ENCODE results near the gene IGF2BP2.

IGF2BP2 gene

GRCh38 chr3:185760550-185760949, 64.3 kb downstream of the IGF2BP2 start:
- Histone ChIP-seq H3K9ac (ENCODE audit: low read length) (no peak overlapping the region), H3K4me1 (ENCODE audit: control insufficient read depth, low read depth, low read length) (peaks cover 24% of the 10 kb centered on the region), H3K27ac (ENCODE audit: low read length) (no peak overlapping the region), H3K27me3 (ENCODE audit: control insufficient read depth, insufficient read depth, low read length) (no peaks in the 10 kb centered on the region), H3K9me3 (ENCODE audit: control insufficient read depth, low read depth, low read length) (no peaks in the 10 kb centered on the region), H3K4me3 (ENCODE audit: low read length) (no peak overlapping the region), H3K36me3 (ENCODE audit: control insufficient read depth, low read depth, low read length) (peaks cover 9% of the 10 kb centered on the region)

- Histone ChIP-seq H3K9ac (ENCODE audit: low read length) (no peak overlapping the region), H3K27ac (ENCODE audit: low read length) (no peak overlapping the region), H3K4me3 (ENCODE audit: low read length) (no peak overlapping the region), H3K27me3 (ENCODE audit: control insufficient read depth, insufficient read depth, low read length) (no peaks in the 10 kb centered on the region), H3K9me3 (ENCODE audit: control insufficient read depth, low read depth, low read length) (no peaks in the 10 kb centered on the region), H3K36me3 (ENCODE audit: control insufficient read depth, low read depth, low read length) (peaks cover 11% of the 10 kb centered on the region), H3K4me1 (ENCODE audit: control insufficient read depth, low read depth, low read length) (peaks cover 23% of the 10 kb centered on the region)
These were observed 64.8 kb downstream of the IGF2BP2 start for GRCh38 chr3:185760088-185760487.

- Histone ChIP-seq H3K4me1 (ENCODE audit: control insufficient read depth, low read depth, low read length) (peaks cover 21% of the 10 kb centered on the region), H3K27ac (ENCODE audit: low read length) (no peak overlapping the region), H3K27me3 (ENCODE audit: control insufficient read depth, insufficient read depth, low read length) (no peaks in the 10 kb centered on the region), H3K9me3 (ENCODE audit: control insufficient read depth, low read depth, low read length) (no peaks in the 10 kb centered on the region), H3K36me3 (ENCODE audit: control insufficient read depth, low read depth, low read length) (peaks cover 11% of the 10 kb centered on the region), H3K4me3 (ENCODE audit: low read length) (no peak overlapping the region), H3K9ac (ENCODE audit: low read length) (no peak overlapping the region)
These were observed 65.3 kb downstream of the IGF2BP2 start for GRCh38 chr3:185759512-185759911.

GRCh38 chr3:185758912-185759311, 65.9 kb downstream of the IGF2BP2 start:
- H3K9ac ChIP-seq (ENCODE audit: low read length) = no peak overlapping the region
- peaks cover 23% of the 10 kb centered on the region for H3K4me1 ChIP-seq (ENCODE audit: control insufficient read depth, low read depth, low read length)
- H3K9me3 ChIP-seq (ENCODE audit: control insufficient read depth, low read depth, low read length) = no peaks in the 10 kb centered on the region
- H3K27me3 ChIP-seq (ENCODE audit: control insufficient read depth, insufficient read depth, low read length) = no peaks in the 10 kb centered on the region
- no peak overlapping the region for H3K4me3 ChIP-seq (ENCODE audit: low read length)
- no peak overlapping the region for H3K27ac ChIP-seq (ENCODE audit: low read length)
- peaks cover 11% of the 10 kb centered on the region for H3K36me3 ChIP-seq (ENCODE audit: control insufficient read depth, low read depth, low read length)

DNA sequence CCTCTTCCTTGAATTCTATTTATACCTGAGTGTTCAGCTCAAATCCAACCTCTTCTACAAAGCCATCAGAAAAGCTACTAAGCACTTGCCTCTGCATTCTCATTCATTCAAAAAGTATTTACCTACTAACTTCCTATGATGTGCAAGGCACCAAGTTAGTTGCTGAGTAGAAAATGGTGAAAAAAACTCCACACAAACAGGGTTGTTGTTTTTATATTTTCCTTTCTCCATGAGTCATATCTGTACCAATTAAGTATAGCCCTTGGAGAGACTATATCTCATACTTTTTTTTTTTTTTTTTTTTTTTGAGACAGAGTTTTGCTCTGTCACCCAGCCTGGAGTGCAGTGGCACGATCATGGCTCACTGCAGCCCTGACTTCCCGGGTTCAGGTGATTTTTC, 67.7 kb downstream of the IGF2BP2 start:
- H3K36me3 ChIP-seq (ENCODE audit: control insufficient read depth, low read depth, low read length) = peaks cover 11% of the 10 kb centered on the region
- no peak overlapping the region for H3K4me3 ChIP-seq (ENCODE audit: low read length)
- no peak overlapping the region for H3K9ac ChIP-seq (ENCODE audit: low read length)
- H3K4me1 ChIP-seq (ENCODE audit: control insufficient read depth, low read depth, low read length) = peaks cover 29% of the 10 kb centered on the region
- no peak overlapping the region for H3K27ac ChIP-seq (ENCODE audit: low read length)
- H3K9me3 ChIP-seq (ENCODE audit: control insufficient read depth, low read depth, low read length) = no peaks in the 10 kb centered on the region
- no peaks in the 10 kb centered on the region for H3K27me3 ChIP-seq (ENCODE audit: control insufficient read depth, insufficient read depth, low read length)

DNA sequence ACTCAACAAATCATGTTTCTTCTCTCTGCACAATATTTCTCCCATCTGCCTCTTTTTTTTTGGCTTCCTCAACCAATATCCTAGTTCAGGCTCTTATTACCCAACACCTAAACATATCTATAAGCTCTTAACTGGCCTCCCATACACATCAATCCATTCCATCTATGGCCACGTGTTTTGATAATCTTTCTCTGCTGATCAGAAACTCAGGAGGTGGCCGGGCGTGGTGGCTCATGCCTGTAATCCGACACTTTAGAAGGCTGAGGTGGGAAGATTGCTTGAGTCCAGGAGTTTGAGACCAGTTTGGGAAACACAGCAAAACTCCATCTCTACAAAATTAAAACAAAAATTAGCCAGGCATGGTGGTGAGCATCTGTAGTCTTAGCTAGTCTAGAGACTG, 68.4 kb downstream of the IGF2BP2 start:
- no peaks in the 10 kb centered on the region for H3K9me3 ChIP-seq (ENCODE audit: control insufficient read depth, low read depth, low read length)
- no peaks in the 10 kb centered on the region for H3K27me3 ChIP-seq (ENCODE audit: control insufficient read depth, insufficient read depth, low read length)
- H3K4me1 ChIP-seq (ENCODE audit: control insufficient read depth, low read depth, low read length) = peaks cover 29% of the 10 kb centered on the region
- peaks cover 11% of the 10 kb centered on the region for H3K36me3 ChIP-seq (ENCODE audit: control insufficient read depth, low read depth, low read length)
- no peak overlapping the region for H3K27ac ChIP-seq (ENCODE audit: low read length)
- H3K9ac ChIP-seq (ENCODE audit: low read length) = no peak overlapping the region
- H3K4me3 ChIP-seq (ENCODE audit: low read length) = no peak overlapping the region

- H3K9ac ChIP-seq (ENCODE audit: low read length) = no peak overlapping the region
These were observed 69.9 kb downstream of the IGF2BP2 start for GRCh38 chr3:185754920-185755319.

GRCh38 chr3:185753354-185753753, 71.5 kb downstream of the IGF2BP2 start:
- no peaks in the 10 kb centered on the region for H3K9me3 ChIP-seq (ENCODE audit: control insufficient read depth, low read depth, low read length)
- H3K27me3 ChIP-seq (ENCODE audit: control insufficient read depth, insufficient read depth, low read length) = no peaks in the 10 kb centered on the region
- H3K36me3 ChIP-seq (ENCODE audit: control insufficient read depth, low read depth, low read length) = peaks cover 11% of the 10 kb centered on the region
- H3K27ac ChIP-seq (ENCODE audit: low read length) = no peak overlapping the region
- no peak overlapping the region for H3K4me3 ChIP-seq (ENCODE audit: low read length)
- H3K9ac ChIP-seq (ENCODE audit: low read length) = no peak overlapping the region
- peaks cover 31% of the 10 kb centered on the region for H3K4me1 ChIP-seq (ENCODE audit: control insufficient read depth, low read depth, low read length)

More at GRCh38 chr3:185754920-185755319, 69.9 kb downstream of the IGF2BP2 start:
- Histone ChIP-seq H3K36me3 (ENCODE audit: control insufficient read depth, low read depth, low read length) (peaks cover 11% of the 10 kb centered on the region), H3K4me3 (ENCODE audit: low read length) (no peak overlapping the region), H3K9me3 (ENCODE audit: control insufficient read depth, low read depth, low read length) (no peaks in the 10 kb centered on the region), H3K4me1 (ENCODE audit: control insufficient read depth, low read depth, low read length) (peaks cover 35% of the 10 kb centered on the region), H3K27me3 (ENCODE audit: control insufficient read depth, insufficient read depth, low read length) (no peaks in the 10 kb centered on the region), H3K27ac (ENCODE audit: low read length) (no peak overlapping the region)

DNA sequence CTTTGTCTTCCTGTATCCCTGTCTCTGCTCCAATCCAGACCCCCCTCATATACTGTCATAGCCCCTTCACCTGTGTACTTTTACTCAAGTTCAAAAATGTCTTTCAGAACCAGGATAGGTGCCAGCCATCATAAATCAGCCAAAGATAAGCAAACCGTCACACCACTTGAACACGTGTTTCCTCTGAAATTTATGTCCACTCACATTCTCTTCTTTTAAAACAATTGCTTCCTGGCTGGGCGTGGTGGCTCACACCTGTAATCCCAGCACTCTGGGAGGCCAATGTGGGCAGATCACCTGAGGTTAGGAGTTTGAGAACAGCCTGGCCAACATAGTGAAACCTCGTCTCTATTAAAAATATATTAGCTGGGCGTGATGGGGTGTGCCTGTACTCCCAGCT, 74.1 kb downstream of the IGF2BP2 start:
- Histone ChIP-seq H3K27me3 (ENCODE audit: control insufficient read depth, insufficient read depth, low read length) (no peaks in the 10 kb centered on the region), H3K9me3 (ENCODE audit: control insufficient read depth, low read depth, low read length) (no peaks in the 10 kb centered on the region), H3K27ac (ENCODE audit: low read length) (no peak overlapping the region), H3K4me1 (ENCODE audit: control insufficient read depth, low read depth, low read length) (peaks cover 46% of the 10 kb centered on the region), H3K4me3 (ENCODE audit: low read length) (no peak overlapping the region), H3K36me3 (ENCODE audit: control insufficient read depth, low read depth, low read length) (peaks cover 4% of the 10 kb centered on the region), H3K9ac (ENCODE audit: low read length) (no peak overlapping the region)

DNA sequence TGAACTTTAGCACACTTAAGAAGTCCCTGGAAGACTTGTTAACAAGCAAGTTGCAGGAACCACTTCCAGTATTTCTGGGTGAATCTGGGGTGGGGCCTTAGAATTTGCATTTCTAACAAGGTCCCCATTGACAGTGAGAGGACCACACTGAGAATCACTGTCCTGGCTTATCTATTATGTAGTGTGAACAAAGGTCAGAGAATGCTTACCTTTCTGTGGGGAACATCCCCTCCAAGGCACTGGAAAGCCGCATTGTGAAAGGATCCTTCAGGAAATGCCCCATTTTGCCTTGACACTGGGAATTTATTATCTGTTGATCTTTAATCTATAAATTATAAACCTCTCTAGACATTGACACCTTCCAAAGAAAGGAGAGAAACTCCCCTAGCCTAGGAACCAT, 74.8 kb downstream of the IGF2BP2 start:
- H3K36me3 ChIP-seq (ENCODE audit: control insufficient read depth, low read depth, low read length) = no peaks in the 10 kb centered on the region
- H3K4me3 ChIP-seq (ENCODE audit: low read length) = no peak overlapping the region
- H3K27me3 ChIP-seq (ENCODE audit: control insufficient read depth, insufficient read depth, low read length) = no peaks in the 10 kb centered on the region
- no peak overlapping the region for H3K9ac ChIP-seq (ENCODE audit: low read length)
- H3K4me1 ChIP-seq (ENCODE audit: control insufficient read depth, low read depth, low read length) = peaks cover 50% of the 10 kb centered on the region
- H3K27ac ChIP-seq (ENCODE audit: low read length) = no peak overlapping the region
- no peaks in the 10 kb centered on the region for H3K9me3 ChIP-seq (ENCODE audit: control insufficient read depth, low read depth, low read length)

DNA sequence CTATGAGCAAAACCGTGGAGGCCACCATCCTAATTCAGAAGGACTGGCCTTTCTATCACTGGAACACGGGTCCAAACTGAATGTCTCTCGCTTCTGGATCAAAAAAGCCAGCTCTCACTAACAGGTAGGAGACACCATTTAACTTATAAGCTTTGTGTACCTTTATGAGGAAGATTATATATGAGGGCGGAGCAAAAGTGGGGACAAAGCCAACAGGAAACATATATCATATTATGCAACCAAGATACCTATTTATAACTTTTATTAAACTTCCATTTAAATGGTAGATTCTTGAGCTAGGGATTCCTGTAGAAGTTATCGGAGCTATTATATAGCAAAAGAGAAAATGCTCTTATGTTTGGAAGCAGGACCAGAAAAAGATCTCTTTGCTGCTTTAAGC, 78.4 kb downstream of the IGF2BP2 start:
- H3K27me3 ChIP-seq (ENCODE audit: control insufficient read depth, insufficient read depth, low read length) = no peaks in the 10 kb centered on the region
- no peaks in the 10 kb centered on the region for H3K9me3 ChIP-seq (ENCODE audit: control insufficient read depth, low read depth, low read length)
- no peaks in the 10 kb centered on the region for H3K36me3 ChIP-seq (ENCODE audit: control insufficient read depth, low read depth, low read length)
- H3K9ac ChIP-seq (ENCODE audit: low read length) = no peak overlapping the region
- peaks cover 36% of the 10 kb centered on the region for H3K4me1 ChIP-seq (ENCODE audit: control insufficient read depth, low read depth, low read length)
- no peak overlapping the region for H3K4me3 ChIP-seq (ENCODE audit: low read length)
- H3K27ac ChIP-seq (ENCODE audit: low read length) = no peak overlapping the region

DNA sequence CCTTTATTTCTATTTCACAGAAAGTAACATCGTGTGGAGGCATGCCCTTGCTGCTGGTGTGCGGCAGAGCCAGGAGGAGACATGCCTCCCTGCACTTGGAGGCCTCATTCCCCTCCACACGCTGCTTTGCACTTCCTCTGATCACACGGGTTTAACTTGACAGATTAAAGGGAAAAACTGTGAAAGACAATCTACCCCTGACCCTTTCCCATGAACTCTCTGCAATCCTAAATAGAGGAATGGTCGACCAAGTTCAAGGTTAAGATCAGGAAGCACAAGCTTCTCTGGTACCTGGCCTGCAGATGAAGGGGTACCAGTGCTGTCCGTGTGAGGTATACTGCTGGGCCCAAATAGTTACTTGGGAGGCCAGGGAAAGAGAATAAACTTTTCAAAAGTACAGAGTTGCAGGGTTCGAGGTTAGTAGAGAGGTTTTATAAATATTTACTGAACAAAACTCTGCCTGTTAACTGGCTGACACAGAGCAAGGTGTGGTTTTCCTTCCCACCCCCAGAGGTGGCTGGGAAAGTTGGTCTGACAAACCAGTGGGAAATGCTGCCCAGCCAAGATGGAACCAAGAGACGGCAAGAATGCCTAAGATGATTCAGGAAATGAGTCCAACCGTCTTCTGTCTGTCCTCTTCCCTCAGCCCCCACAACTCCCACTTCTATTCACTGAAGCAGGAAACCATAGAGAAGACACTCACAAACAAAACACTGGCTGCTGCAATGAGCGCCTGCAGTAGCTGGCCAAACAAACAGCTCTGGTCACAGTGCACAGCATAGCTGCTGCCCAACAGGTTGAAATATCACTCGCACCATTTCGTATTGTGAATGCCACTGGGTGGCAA, 79.6 kb downstream of the IGF2BP2 start:
- Histone ChIP-seq H3K27me3 (ENCODE audit: control insufficient read depth, insufficient read depth, low read length) (no peaks in the 10 kb centered on the region), H3K4me3 (ENCODE audit: low read length) (no peak overlapping the region), H3K4me1 (ENCODE audit: control insufficient read depth, low read depth, low read length) (peaks cover 31% of the 10 kb centered on the region), H3K9ac (ENCODE audit: low read length) (no peak overlapping the region), H3K36me3 (ENCODE audit: control insufficient read depth, low read depth, low read length) (no peaks in the 10 kb centered on the region), H3K27ac (ENCODE audit: low read length) (no peak overlapping the region), H3K9me3 (ENCODE audit: control insufficient read depth, low read depth, low read length) (no peaks in the 10 kb centered on the region)
